Myocyte (in vitro differentiated cells): Measurements from ENCODE around the gene DNAJA2. TPM values are rescaled to one million over a fixed set of nuclear protein-coding genes. Genes with fewer than 3 reads are reported as not detected.

Experiments used
- DNase-seq: peaks from one replicate; pipeline ENCODE4 v3.0.0-alpha.2; 2012; ENCODE audit warnings: low read depth
- total RNA-seq: library from RNA; depleted of rRNA; stranded (reverse); fragments of >200 nt; gene quantifications from 2 replicates; pipeline ENCODE4 v1.2.3, GENCODE V29; 2014

DNAJA2 gene
- total RNA-seq, 1 donor from 2014 or later = 73.0 TPM

DNA sequence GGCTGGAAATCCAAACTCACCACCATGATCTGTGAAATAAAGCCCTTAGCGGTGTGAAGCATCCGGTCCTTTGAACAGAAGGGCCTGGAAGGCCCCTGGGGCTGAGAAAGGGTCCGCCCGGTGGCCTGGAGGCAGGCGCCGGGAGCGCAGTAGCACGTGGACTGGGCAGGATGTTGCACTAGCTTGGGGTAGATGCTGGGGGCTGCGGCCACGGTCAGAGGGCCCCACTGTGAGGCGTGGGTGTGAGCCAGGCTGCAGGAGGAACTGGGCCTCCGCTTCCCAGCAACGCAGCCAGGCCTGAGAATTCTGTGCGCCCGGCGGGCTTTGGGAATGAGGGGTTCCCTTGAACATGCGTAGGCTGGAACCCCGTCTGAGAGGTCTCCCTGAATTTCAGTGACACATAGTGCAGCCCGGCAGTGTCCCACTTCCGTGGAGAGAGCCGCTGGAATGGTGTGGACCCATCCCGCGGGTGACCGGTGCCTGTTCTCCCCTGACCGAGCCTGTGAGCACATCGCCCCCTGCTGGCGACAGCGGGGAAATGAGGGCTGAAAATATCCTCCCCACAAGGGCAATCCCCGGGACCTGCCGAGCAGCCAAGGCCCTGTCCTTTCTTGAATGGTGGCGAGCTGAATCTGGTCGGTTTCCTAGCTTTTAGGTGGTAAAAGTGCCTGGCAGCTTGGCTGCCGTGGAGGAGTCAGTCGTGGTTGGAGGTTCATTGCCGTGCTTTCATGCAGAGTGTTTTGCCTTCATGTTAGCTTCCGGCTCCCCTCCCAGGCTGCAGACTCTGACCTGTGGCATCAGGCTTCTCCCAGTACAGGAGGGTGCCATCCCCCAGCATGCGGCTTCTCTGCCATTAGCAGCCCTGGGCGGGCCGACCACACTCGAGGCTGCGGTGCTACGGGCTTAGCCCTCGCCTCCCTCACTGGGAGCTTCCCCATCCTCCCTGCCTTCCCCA lies 43.8 kb downstream of the DNAJA2 start:
- peak; percentile 65 for DNase-seq

DNA sequence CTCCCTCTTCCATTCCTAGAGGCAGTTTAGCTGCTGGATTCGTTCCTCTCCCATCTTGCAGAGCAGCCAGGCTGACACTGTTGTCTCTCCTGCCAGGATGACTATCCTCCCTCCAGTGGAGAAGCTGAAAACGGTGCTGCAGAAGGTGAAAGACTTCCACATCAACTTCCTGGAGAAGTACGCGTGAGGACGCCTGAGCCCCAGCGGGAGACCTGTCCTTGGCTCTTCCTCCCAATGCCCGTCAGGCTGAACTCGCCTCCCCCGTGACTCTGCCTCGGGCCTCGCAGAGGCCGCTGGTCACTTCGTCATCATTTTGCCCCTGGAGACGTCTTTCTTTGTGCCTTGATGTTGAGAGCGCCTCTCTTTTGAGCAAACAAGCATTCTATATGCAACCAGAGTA lies 44.7 kb downstream of the DNAJA2 start:
- DNase-seq = no peak

DNA sequence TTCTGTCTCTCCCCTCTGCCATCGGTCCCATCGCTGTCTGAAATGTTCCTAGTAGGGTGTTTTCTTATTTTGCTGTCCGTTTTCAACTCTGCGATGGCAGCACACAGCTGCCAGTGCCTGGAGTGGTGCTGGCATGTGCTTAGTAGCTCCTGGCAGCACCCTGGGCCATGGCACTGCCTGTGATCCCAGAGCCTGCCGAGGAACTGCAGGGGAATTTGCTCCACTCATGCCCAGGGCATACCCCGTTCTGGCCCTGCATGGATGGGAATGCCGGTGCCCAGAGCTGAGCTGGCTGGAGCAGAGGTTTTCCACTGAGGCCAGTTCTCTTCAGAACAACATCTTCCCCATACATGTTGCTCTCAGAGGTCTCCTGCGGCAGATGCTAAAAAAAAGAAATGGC lies 46.2 kb downstream of the DNAJA2 start:
- DNase-seq = no peak

DNA sequence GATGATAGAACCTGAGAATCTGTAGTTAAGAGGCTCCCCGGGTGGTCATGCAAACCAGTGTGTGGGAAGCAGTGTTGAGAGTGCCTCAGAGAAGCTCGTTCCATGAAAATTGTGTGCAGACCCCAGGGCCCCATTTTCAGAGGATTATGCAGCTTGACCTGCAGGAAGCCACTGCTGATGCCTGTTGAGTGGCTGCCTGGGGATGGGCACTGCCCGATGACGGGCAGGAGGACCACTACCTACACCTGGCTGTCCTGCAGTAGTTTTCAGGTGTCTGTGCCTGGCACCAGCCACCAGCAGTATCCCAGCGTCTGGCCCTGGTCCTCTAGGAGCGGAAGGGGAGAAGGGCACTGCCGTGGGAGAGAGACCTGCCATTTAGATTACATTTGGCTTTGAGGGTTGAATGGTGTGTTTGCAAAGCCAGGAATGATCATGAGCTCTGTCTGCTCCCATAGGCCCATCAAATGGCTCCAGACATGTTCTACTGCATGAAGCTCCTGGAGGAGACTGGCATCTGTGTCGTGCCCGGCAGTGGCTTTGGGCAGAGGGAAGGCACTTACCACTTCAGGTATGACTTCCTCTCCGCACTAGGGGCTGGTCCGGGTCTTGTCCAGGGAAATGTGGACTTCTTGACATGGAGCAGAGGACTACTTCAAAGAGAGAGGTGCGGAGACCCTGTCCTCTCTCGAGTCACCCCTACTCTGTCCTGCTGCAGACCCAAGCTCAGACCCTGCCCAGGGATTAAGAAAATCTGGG lies 46.8 kb downstream of the DNAJA2 start:
- DNase-seq = no peak

DNA sequence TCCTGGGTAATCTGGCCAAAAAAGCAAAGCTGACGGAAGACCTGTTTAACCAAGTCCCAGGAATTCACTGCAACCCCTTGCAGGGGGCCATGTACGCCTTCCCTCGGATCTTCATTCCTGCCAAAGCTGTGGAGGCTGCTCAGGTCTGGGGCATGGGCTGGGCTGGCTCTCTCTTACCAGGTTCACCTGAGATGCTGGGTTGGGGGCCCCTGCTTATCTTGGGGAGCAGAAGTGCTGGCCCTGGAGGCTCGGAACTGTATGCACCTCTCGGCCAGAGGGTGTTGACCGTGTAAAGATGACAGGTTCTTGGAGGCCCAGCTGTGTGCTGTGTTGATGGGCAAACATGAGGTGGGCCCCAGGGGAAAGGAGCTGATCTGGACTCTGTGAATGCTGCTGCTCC lies 49.1 kb downstream of the DNAJA2 start:
- no peak for DNase-seq

DNA sequence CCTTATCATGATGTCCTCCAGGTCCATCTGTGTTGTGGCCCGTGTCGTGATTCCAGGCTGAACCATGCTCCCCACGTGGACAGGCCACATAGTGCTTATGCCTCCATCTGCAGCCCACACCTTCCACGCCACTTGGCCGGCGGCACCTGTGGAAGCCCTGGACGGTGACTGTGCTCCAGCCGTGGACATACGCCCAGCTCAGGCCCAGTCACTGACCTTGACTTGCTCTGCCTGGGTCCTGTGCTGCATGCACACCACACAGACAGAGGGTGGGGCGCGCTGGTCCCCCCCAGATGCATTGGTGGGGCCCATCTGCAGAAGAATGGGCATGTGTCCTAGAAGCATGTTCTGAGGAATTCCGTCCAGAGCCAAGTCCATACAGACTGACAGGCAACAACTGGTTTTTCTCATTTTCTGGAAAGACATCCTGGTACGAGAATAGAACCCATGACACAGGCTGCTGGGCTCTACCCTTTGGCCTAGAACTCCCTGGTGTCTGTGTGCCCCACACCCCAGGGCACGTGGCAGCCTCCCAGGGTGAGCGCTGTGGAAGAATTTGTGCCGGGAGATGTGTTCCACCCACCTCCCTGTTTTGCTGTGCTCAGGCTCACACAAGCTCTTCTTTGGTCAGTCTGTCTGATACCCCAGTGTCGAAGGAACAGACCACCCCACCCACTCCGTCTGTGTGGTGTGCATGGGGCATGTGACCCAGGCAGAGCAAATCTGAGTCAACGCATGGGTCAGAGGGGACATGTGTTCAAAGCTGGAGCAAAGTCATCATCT lies 49.8 kb downstream of the DNAJA2 start:
- DNase-seq = peak; percentile 25

DNA sequence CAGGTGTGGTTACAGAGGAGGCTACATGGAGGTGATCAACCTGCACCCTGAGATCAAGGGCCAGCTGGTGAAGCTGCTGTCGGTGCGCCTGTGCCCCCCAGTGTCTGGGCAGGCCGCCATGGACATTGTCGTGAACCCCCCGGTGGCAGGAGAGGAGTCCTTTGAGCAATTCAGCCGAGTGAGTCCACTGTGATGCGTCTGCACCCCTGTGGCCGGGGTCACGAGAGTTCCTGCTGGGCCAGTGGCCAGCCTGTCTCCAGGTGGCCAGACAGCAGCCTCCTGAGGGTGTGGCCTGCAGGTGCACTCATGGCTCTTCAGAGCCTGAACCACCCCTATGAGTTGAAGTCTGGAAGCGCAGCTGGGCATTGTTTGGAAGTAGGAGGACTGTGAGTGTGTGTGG lies 51.2 kb downstream of the DNAJA2 start:
- DNase-seq = no peak

DNA sequence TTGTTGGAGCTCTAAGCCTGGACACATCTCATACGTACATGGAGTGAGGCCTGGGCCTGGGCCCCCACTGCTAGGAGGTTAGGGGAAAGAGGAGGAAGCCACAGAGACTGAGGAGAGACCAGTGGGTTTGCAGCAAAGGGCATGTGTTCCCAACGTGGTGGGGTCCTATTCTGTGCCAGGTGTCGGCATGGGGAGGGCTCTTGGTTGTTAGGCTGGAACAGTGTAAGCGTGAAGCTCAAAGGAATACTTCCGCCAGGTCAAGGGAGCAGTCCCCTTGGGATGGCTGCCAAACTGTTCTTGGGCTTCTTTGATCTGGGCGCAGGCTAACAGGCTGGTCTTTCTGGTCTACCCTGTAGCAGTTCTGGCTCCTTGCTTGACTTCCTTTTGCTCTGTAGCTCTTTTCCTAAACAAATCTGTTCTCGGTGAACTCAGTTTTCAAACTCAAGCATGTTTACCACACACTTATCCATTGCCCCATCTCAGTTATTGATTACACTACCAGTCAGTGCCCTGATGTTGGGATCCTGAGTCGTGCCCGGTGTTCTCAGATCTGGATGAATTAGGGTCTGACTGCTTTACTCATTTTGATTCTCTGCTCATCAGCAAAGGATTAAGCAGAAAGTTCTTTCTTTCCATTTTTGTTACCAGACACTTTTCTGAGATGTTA lies 52.9 kb downstream of the DNAJA2 start:
- no peak for DNase-seq

DNA sequence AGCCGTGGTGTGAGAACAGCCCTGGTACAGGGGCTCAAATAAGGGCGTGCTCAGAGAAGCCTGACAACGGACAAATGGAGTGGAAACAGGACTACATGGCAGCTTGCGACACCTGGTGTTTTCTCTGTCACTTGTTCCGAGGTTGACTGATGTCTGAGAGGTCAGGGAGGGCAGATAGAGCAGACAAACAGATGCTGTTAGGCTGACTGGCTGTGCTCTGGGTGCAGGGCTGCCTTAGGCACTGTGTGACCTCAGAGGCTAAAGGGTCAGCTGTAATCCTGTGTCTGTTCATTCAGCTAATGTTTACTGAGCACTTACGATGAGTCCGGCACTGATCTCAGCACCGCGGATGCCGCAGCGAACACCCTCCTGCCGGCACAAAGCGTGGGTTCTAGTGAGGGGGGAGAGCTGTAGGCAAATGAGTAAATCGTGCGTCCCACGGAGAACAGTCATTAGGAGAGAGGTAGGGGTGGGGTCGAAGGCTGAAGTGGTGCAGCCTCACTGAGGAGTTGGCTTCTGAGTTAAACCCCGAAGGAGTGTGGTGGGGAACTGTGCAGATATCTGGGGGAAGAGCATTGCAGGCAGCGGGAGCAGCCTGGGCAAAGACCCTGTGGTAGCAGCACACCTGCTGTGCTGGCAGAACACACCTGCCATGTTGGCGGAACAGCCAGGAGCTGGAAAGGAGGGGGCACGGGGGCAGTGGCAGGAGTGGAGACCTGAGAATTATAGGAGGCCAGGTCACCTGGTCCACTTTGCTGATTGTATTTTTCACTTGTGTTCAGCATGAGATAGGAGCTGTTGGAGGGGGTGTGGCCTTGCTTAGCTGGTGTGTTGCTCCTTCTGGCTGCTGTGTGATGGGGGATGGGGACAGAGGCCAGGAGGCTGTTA lies 54.3 kb downstream of the DNAJA2 start:
- no peak for DNase-seq

DNA sequence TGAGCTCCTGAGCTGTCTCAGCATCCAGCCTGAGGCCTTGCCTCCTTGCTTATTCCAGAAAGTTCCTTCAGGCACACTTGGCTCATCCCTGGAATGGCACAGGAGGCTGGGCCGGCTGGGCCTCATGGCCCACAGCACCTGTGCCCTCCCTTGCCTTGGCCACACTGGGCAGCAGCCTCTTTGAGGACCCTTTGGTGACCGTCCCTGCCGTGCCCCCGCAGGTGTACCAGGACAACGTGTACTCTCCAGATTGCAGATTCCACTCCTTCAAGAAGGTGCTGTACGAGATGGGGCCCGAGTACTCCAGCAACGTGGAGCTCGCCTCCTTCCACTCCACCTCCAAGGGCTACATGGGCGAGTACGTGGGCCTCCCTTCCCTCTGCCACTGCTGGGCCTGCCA lies 55.1 kb downstream of the DNAJA2 start:
- DNase-seq = no peak

DNA sequence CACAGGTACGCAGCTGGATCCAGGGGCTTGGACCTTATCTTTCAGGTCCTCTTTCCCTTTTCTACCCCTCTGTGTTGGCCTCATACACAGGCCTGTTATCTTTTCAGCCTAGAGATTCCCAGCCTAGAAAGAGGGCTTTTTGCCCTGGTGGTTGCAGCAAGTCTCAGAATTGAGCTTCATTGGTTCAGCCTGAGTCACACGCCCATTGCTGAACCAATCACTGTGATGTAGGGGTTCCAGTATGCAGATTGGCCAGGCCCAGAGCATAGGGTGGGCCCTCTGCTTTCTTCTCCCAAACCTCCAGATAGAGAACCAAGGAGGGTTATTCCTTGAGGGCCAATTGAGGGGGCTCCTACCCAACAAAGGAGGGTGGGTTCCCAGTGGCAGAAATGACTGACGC lies 56.5 kb downstream of the DNAJA2 start:
- no peak for DNase-seq

DNA sequence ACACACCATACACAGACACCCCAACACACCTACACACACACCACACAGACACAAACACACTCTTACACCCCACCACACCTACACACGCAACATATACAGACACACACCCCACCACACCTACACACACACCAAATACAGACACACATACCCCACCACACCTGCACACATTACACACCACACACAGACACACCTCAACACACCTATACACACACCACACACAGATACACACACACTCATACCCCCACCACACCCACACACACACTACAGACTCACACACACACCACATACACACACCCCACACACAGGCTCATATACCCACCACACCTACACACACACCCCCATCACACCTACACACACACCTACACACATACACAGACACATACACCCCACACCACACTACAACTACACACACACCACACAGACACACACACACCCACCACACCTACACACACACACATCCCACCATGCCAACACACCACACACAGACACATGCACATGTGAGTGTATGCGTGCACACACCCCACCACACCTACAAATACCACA lies 57.9 kb downstream of the DNAJA2 start:
- DNase-seq = no peak

DNA sequence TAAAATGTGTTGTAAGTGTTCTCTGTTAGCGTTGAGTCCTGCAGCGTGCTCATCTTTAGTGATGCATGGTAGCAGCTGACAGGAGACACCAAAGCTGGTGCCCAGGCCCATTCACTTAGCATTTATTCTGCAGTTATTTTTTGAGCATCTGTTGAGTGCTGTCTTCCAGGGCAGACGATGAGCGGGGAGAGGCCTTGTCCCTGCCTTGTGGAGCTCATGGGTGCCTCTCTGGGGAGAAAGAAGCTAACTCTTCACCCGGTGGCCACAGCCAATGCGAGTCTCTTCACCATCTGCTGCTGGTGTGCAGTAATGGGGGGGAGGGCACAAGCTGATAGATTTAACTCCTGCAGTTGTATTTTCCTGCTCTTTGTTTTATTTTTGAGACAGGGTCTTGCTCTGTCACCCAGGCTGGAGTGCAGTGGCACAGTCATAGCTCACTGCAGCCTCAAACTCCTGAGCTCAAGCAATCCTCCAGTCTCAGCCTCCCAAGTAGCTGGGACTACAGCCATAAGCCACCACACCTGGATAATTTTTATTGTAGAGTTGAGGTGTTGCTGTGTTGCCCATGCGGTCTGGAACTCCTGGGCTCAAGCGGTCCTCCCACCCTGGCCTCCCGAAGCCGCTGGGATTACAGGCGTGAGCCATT lies 58.8 kb downstream of the DNAJA2 start:
- DNase-seq = no peak

DNA sequence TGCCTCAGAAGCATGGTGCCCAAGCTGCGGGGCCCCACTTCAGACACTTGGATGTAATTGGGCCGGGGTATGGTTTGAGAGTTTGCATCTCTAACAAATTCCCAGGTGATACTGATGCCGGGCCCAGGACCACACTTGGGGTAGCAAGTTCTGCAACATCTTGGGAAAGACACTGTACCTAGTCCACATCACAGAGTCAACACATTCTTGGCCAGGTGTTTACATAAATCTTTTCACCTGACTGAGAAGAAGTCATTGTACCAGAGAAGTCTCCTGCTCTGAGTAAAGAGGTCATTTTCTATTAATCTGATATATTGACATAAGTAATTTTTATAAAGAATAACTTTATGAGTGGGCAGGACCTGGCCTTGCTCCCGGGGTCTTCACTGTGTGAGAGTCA lies 61.8 kb downstream of the DNAJA2 start:
- DNase-seq = no peak

DNA sequence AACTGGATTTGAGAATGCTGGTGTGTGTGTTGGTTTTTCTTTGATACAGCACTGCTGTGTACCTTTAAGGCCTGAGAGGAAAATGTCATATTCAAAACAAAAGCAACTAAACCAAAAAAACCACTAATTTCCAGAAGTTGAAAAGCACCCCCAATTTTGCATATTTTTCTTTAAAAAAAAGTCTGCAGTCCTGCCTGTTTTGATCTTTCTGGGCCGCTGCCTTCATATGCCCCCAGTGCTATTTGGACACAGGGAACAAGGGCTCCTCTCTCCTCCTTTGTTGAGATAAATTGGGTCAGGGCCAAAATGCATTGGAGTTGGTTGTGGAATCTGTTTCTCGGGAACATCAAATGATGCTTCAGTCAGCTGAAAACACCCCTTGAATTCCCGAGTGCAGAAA lies 62.4 kb downstream of the DNAJA2 start:
- DNase-seq = no peak

DNA sequence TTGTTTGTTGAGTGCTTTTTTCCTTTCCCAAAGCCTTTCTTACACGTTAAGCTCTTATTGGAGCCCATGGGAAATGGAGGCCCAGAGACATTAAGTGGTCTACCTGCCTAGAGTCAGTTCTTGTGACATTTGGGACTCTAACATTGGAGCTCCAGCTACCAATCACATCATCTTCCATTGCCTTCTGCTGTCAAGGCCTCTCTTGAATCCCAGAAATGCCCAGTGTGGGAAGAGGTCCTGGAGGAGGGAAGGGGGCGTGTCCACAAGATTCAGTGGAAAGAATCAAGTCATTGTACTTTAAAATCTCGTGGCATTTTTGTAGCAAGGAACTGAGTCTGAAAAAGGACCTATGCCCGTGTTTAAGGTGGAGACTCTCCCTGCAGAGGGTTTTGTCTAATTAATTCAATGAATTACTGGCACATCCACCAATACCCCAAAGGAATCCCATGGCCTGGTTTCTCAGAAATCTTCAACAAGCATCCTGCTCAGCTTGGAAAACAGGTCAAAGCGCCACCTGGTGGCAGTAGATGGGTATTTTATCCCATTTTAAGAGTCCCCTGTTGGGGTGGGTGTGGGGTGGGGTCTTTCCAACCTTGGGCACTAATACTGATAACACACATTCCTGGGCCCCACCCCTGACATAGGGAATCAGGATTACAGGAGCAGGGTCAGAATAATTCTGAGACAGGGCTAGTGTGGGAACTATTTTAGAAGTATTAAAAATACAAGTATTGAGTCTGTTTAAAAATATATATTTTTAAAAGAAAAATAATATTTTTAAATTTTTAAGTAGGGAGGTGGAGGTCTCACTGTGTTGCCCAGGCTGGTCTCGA lies 64.7 kb downstream of the DNAJA2 start:
- peak; percentile 77 for DNase-seq

DNA sequence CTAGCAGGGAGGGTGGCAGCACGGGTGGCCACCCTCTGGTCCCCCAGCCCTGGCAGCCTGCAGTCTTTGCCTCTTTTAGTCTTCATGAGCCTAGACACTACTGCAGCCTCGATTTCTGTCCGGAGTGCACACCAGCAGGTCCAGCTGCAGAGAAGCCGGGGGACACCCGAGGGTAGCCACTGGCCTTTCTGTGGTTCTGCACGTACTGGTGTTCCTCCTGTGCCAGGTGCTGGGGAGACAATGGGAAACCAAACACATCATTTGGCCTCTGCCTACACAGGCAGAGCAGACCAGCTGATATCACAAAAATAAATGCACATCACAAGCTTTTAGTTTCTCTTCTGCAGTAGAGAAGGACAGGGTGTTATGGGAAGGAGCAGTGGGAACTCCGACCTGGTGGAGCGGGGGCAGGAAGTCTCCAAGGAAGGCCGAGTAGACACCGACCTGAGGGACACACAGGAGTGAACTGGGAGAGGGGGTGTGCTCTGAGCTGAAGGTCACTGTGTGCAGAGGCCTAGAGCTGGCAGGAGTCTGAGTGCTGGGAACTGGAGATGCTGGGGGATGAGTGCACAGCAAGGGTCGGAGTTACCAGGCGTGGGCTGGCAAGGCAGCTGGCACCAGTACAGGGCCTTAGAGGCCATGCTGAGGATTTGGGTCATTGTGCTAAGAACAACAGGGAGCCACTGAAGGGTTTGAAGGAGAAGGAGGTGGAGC lies 66.3 kb downstream of the DNAJA2 start:
- peak; percentile 34 for DNase-seq
